GM12892 (cell line): ENCODE data around the gene HSFX1.

Experiments
- POLR2A ChIP-seq: IDR thresholded peaks from 2 replicates; pipeline ENCODE4 v1.6.1; 2011; ENCODE audit warnings: low read depth, low read length, control low read depth
- POLR2AphosphoS5 ChIP-seq: IDR thresholded peaks from 2 replicates; pipeline ENCODE4 v1.6.1; 2011; ENCODE audit warnings: low read depth, low read length, control low read depth

- TF ChIP-seq POLR2A (no peak), POLR2AphosphoS5 (no peak)
Observed at GRCh38 chrX:149758068-149758714, 15.7 kb upstream of the HSFX1 start.
